Left ventricle myocardium inferior (tissue), 1 donor: ENCODE data around the gene CDC45. TPM values are rescaled to one million over a fixed set of nuclear protein-coding genes. Genes with fewer than 3 reads are reported as not detected.

Experiments
- DNase-seq: peaks from one replicate; pipeline ENCODE4 v3.0.0-alpha.2; 2020
- H3K27ac ChIP-seq: fragments of 200-600 bp; replicated peaks from 2 replicates; pipeline ENCODE4 v1.8.0; 2021
- H3K27me3 ChIP-seq: fragments of 200-600 bp; 2 replicates; pipeline ENCODE4 v1.8.0; 2021; ENCODE audit warnings: low read depth
- H3K36me3 ChIP-seq: fragments of 200-600 bp; 2 replicates; pipeline ENCODE4 v1.8.0; 2021
- H3K4me1 ChIP-seq: fragments of 200-600 bp; 2 replicates; pipeline ENCODE4 v1.8.0; 2021
- H3K4me3 ChIP-seq: fragments of 200-600 bp; 2 replicates; pipeline ENCODE4 v1.8.0; 2021; ENCODE audit warnings: mild to moderate bottlenecking, moderate library complexity
- H3K9me3 ChIP-seq: fragments of 200-600 bp; replicated peaks from 2 replicates; pipeline ENCODE4 v1.8.0; 2021
- CTCF ChIP-seq: fragments of 200-600 bp; IDR thresholded peaks from 2 replicates; pipeline ENCODE4 v1.8.0; 2021; ENCODE audit warnings: antibody characterized with exemption, mild to moderate bottlenecking, borderline replicate concordance
- intact Hi-C: fragments of 100-400 bp; cut with micrococcal nuclease; formaldehyde crosslinking; loops from one replicate; pipeline ENCODE4 v1.11.0; 2022
- total RNA-seq: library from RNA; stranded (reverse); fragmentation: NEBNext Ultra II Directional; extraction: Animal tissue kit (Norgen Biotek cat#: 25700); gene quantifications from one replicate; pipeline ENCODE4 v1.2.1, GENCODE V29; 2021
- donor health status: DM: no; HTN: yes; CAD: no; lungs with severe emphysema.

Gene CDC45
- total RNA-seq, 1 donor from 2014 or later: 0.77 TPM

- H3K9me3 ChIP-seq: no peaks in the 10 kb centered on the region
- intact Hi-C loops: loop anchor here (5.0 kb wide), 1 partner anchor 132 kb away; no protein-coding TSS in a partner anchor
Observed at GRCh38 chr22:19499880-19500242, 20.1 kb downstream of the CDC45 start.

DNA sequence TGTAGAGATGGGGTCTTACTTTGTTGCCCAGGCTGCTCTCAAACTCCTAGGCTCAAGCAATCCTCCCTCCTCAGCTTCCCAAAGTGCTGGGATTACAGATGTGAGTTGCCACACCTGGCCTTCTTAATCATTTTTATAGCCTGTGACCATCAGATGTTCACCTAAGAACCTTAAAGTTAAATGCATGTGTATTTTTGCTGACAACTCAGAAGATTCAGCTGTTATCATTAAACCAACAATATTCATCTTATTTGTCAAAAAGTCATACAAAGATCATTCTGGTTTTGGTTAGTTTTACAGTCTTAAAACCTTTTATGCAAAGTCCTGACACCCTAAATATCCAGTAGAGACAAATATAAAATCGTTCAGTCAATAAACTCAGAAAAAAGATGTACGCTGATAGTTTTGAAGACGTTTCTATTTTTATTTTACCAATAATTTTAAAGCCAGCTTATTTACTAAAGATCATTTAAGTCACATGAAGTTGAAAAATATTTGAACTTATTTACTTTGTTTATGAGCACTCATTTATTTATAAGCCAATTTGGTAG lies 22.3 kb downstream of the CDC45 start:
- Histone ChIP-seq H3K27ac (no peak overlapping the region), H3K4me3 (no peak overlapping the region), H3K9me3 (no peaks in the 10 kb centered on the region), H3K27me3 (no peaks in the 10 kb centered on the region), H3K4me1 (no peaks in the 10 kb centered on the region), H3K36me3 (no peaks in the 10 kb centered on the region)
- TF ChIP-seq CTCF: no peak
- intact Hi-C loops: no loop called here
- DNase-seq: no peak

More at GRCh38 chr22:19499880-19500242, 20.1 kb downstream of the CDC45 start:
- no peaks in the 10 kb centered on the region for H3K4me1 ChIP-seq
- no peak for DNase-seq
- no peak for TF ChIP-seq CTCF
- no peak overlapping the region for H3K27ac ChIP-seq
- no peaks in the 10 kb centered on the region for H3K27me3 ChIP-seq
- H3K36me3 ChIP-seq: no peaks in the 10 kb centered on the region
- no peak overlapping the region for H3K4me3 ChIP-seq

DNA sequence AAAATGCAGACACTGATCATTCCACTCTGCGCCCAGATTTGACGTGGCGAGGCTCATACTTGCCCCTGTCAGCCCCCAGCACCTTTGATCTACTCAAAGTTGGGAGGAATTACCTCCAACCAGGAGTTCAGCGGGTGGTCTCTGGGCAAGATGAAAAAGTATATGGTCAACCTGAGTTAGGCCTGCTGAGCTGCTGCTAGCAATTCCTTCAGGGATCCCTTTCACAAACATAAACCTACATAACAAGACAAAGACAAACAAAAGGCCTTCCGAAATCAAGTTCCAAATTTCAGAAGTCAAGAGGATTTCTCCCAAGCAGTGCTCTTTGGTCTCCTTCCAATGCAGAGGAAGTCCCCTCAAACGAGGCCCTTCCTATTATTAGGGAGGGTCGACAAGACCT lies 23.6 kb downstream of the CDC45 start:
- Histone ChIP-seq H3K4me1 (no peaks in the 10 kb centered on the region), H3K4me3 (no peak overlapping the region), H3K36me3 (no peaks in the 10 kb centered on the region), H3K27ac (no peak overlapping the region), H3K27me3 (no peaks in the 10 kb centered on the region), H3K9me3 (no peaks in the 10 kb centered on the region)
- no peak for TF ChIP-seq CTCF
- DNase-seq: no peak
- intact Hi-C loops: no loop called here

DNA sequence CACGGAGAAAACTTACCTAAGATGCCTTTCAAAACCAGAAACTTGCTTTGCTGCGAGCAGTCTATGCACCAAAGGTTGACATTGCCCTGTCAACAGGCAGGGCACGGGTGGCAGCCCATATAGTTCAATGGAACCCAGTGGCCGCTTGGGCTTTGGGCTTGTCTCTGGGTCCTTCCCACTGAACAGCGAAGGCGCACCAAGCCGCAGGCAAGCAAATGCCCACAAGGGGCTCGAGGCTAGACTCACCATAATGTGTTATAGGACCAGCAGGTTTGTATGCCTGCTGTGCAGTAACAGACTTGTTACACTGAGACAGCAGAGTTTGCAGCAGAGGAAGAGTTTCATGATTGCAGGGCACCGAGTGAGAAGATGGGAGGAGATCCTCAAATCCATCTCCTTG lies 24.1 kb downstream of the CDC45 start:
- TF ChIP-seq CTCF: no peak
- Histone ChIP-seq H3K4me3 (no peak overlapping the region), H3K27me3 (no peaks in the 10 kb centered on the region), H3K27ac (no peak overlapping the region), H3K4me1 (no peaks in the 10 kb centered on the region), H3K9me3 (no peaks in the 10 kb centered on the region), H3K36me3 (no peaks in the 10 kb centered on the region)
- no peak for DNase-seq
- intact Hi-C loops: no loop called here

DNA sequence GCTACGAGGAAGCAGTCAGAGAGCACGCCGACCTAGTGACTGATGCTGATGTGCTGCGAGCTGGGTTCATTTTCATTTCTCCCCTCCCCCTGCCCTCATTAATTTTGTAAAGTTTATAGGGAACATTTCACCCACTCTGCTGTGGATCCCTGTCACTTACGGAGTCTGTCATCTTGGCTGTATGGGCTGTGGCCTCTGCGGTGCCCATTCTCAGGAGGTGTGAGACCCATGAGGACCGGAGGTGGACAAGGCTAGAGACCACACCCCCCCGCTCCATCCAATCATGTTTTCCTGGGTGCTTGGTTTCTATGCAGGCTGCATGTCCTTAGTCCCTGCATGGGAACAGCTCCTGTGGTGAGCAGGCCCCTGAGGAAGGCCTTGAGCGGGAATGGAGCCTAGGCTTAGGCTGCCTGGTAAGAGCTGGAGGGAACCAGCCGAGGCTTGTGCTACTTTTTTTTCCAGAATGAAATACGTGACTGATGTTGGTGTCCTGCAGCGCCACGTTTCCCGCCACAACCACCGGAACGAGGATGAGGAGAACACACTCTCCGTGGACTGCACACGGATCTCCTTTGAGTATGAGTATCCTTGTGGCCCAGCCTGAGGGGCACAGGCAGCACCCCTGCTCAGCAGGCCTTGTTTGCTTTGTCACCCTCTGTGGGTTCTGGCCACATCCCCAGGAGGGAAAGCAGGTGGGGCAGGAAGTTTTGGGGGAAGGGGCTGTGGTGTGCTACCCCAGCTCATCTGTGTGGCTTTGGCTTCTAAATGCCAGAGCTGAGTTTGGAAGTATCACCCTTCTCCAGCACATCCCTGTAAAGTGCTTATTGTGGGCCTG lies 25.4 kb downstream of the CDC45 start:
- H3K4me3 ChIP-seq: no peak overlapping the region
- no peaks in the 10 kb centered on the region for H3K27me3 ChIP-seq
- TF ChIP-seq CTCF: no peak
- no peaks in the 10 kb centered on the region for H3K9me3 ChIP-seq
- no peak for DNase-seq
- H3K27ac ChIP-seq: no peak overlapping the region
- no peaks in the 10 kb centered on the region for H3K4me1 ChIP-seq
- H3K36me3 ChIP-seq: no peaks in the 10 kb centered on the region
- intact Hi-C loops: no loop called here
